Liver (tissue), 9 donors: ENCODE data around the gene TMEM164. TPM values are rescaled to one million over a fixed set of nuclear protein-coding genes. Genes with fewer than 3 reads are reported as not detected.

Experiments used
- DNase-seq: peaks from one replicate; pipeline ENCODE4 v3.0.0-alpha.2; 2017; ENCODE audit warnings: low spot score
- H3K27ac ChIP-seq, 2 donors: one replicate each; pipeline ENCODE4 v1.7.0; 2013; ENCODE audit warnings: inconsistent platforms in 2 of 2, low read length in 2 of 2, control low read depth in 1 of 2, low read depth in 1 of 2, mild to moderate bottlenecking in 1 of 2
- H3K27me3 ChIP-seq, 4 donors: one replicate each; pipeline versions ENCODE4 v1.6.1 to v1.7.0; 2013; ENCODE audit warnings: low read length in 3 of 4, inconsistent platforms in 1 of 4, mild to moderate bottlenecking in 1 of 4, moderate library complexity in 1 of 4; ENCODE audit not compliant: control insufficient read depth in 4 of 4, insufficient read depth in 4 of 4
- H3K36me3 ChIP-seq, 4 donors: one replicate each; pipeline versions ENCODE4 v1.6.1 to v1.7.0; 2013; ENCODE audit warnings: low read length in 3 of 4, mild to moderate bottlenecking in 3 of 4, low read depth in 1 of 4, moderate library complexity in 1 of 4; ENCODE audit not compliant: control insufficient read depth in 4 of 4, insufficient read depth in 3 of 4
- H3K4me1 ChIP-seq, 4 donors: one replicate each; pipeline versions ENCODE4 v1.6.1 to v1.7.0; 2013; ENCODE audit warnings: low read length in 3 of 4, mild to moderate bottlenecking in 3 of 4, moderate library complexity in 1 of 4; ENCODE audit not compliant: control insufficient read depth in 4 of 4, insufficient read depth in 4 of 4
- H3K4me3 ChIP-seq, 3 donors: one replicate each; pipeline versions ENCODE4 v1.6.1 to v1.7.0; 2013; ENCODE audit warnings: low read length in 3 of 3, control low read depth in 1 of 3, low read depth in 1 of 3, mild to moderate bottlenecking in 1 of 3
- H3K9ac ChIP-seq, 2 donors: one replicate each; pipeline ENCODE4 v1.7.0; 2013; ENCODE audit warnings: low read length in 2 of 2, mild to moderate bottlenecking in 2 of 2, moderate library complexity in 2 of 2, control low read depth in 1 of 2, low read depth in 1 of 2
- H3K9me3 ChIP-seq, 4 donors: one replicate each; pipeline versions ENCODE4 v1.6.1 to v1.7.0; 2013; ENCODE audit warnings: low read length in 3 of 4; ENCODE audit not compliant: control insufficient read depth in 4 of 4
- FOXA1 ChIP-seq: IDR thresholded peaks from 2 replicates; pipeline ENCODE4 v1.6.1; 2016; ENCODE audit warnings: antibody characterized with exemption
- FOXA2 ChIP-seq: IDR thresholded peaks from 2 replicates; pipeline ENCODE4 v1.6.1; 2016; ENCODE audit warnings: antibody characterized with exemption
- GABPA ChIP-seq, 2 donors: IDR thresholded peaks in 1 of 2; conservative IDR thresholded peaks in 1 of 2; 2 replicates each; pipeline ENCODE4 v1.6.1; 2016; ENCODE audit warnings: antibody characterized with exemption in 2 of 2, mild to moderate bottlenecking in 1 of 2, moderate library complexity in 1 of 2
- HNF4A ChIP-seq, 2 donors: conservative IDR thresholded peaks; 2 replicates each; pipeline ENCODE4 v1.6.1; 2016; ENCODE audit warnings: antibody characterized with exemption in 2 of 2, mild to moderate bottlenecking in 2 of 2
- NR2F2 ChIP-seq: IDR thresholded peaks from 2 replicates; pipeline ENCODE4 v1.6.1; 2016; ENCODE audit warnings: antibody characterized with exemption
- RAD21 ChIP-seq, 2 donors: IDR thresholded peaks; 2 replicates each; pipeline ENCODE4 v1.6.1; 2016; ENCODE audit warnings: antibody characterized with exemption in 2 of 2, mild to moderate bottlenecking in 2 of 2
- SP1 ChIP-seq: IDR thresholded peaks from 2 replicates; pipeline ENCODE4 v1.6.1; 2018; ENCODE audit warnings: antibody characterized with exemption, mild to moderate bottlenecking
- TAF1 ChIP-seq: conservative IDR thresholded peaks from 2 replicates; pipeline ENCODE4 v1.6.1; 2016; ENCODE audit warnings: antibody characterized with exemption, mild to moderate bottlenecking
- YY1 ChIP-seq: IDR thresholded peaks from 2 replicates; pipeline ENCODE4 v1.6.1; 2016; ENCODE audit warnings: antibody characterized with exemption, mild to moderate bottlenecking
- WGBS: extraction: QIAGEN DNeasy Blood & Tissue Kit; methylation state at CpG from one replicate; pipeline ENCODE4 v1.1.7; 2013; 5-methylcytosine and 5-hydroxymethylcytosine counted together
- polyA plus RNA-seq, 2 donors: library from polyadenylated mRNA; stranded (reverse) in 1 of 2; unstranded in 1 of 2; fragments of 200-250 nt in 1 of 2; fragments of >200 nt in 1 of 2; fragmentation: Nextera tagmentation in 1 of 2; extraction: Ambion mirVana in 1 of 2; gene quantifications; one replicate each; pipeline versions ENCODE4 v1.2.1 to v1.2.3, GENCODE V29; 2013 to 2015
- total RNA-seq, 2 donors: library from RNA; depleted of rRNA; stranded (reverse); fragments of >200 nt; gene quantifications; one replicate each; pipeline ENCODE4 v1.2.3, GENCODE V29; 2014
- TF ChIP-seq, protein P1 (sequence below): IDR thresholded peaks from 2 replicates; pipeline ENCODE4 v1.6.1; 2016; ENCODE audit warnings: antibody characterized with exemption
- TF ChIP-seq, protein P2 (sequence below): fragments of 150-350 bp; IDR thresholded peaks from 2 replicates; pipeline ENCODE4 v1.5.1; 2017; ENCODE audit warnings: improper control_type of control experiment, low read depth, low read length; ENCODE audit not compliant: missing input control
- TF ChIP-seq, protein P3 (sequence below): IDR thresholded peaks from 2 replicates; pipeline ENCODE4 v1.6.1; 2016; ENCODE audit warnings: antibody characterized with exemption
- donor health status: healthy.
- donor health status: healthy.
- donor health status: healthy.
- donor health status: healthy.
- donor health status: healthy.

TMEM164 gene
- total and polyA plus RNA-seq, 4 donors = 0.40 to 8.5 (median 2.9) TPM

- Histone ChIP-seq H3K4me3 (no peak overlapping the region), H3K9ac (no peak overlapping the region), H3K27me3 (no peaks in the 10 kb centered on the region), H3K4me1 (no peaks in the 10 kb centered on the region), H3K9me3 (no peaks in the 10 kb centered on the region), H3K36me3 (no peaks in the 10 kb centered on the region), H3K27ac (no peak overlapping the region)
- 90% methylated on average over 5 of the region's 5 CpGs for WGBS
- no peak for DNase-seq
- TF ChIP-seq FOXA1 (no peak), GABPA (IDR thresholded peaks at IDR 0.05 in 1 of 2, conservative IDR thresholded peaks at IDR 0.05 in 1 of 2) (no peak), SP1 (no peak), NR2F2 (no peak), TAF1 (no peak), FOXA2 (no peak), YY1 (no peak), HNF4A (conservative IDR thresholded peaks at IDR 0.05) (no peak)
- TF ChIP-seq, protein P1, sequence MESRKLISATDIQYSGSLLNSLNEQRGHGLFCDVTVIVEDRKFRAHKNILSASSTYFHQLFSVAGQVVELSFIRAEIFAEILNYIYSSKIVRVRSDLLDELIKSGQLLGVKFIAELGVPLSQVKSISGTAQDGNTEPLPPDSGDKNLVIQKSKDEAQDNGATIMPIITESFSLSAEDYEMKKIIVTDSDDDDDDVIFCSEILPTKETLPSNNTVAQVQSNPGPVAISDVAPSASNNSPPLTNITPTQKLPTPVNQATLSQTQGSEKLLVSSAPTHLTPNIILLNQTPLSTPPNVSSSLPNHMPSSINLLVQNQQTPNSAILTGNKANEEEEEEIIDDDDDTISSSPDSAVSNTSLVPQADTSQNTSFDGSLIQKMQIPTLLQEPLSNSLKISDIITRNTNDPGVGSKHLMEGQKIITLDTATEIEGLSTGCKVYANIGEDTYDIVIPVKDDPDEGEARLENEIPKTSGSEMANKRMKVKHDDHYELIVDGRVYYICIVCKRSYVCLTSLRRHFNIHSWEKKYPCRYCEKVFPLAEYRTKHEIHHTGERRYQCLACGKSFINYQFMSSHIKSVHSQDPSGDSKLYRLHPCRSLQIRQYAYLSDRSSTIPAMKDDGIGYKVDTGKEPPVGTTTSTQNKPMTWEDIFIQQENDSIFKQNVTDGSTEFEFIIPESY = no peak
- TF ChIP-seq, protein P2, sequence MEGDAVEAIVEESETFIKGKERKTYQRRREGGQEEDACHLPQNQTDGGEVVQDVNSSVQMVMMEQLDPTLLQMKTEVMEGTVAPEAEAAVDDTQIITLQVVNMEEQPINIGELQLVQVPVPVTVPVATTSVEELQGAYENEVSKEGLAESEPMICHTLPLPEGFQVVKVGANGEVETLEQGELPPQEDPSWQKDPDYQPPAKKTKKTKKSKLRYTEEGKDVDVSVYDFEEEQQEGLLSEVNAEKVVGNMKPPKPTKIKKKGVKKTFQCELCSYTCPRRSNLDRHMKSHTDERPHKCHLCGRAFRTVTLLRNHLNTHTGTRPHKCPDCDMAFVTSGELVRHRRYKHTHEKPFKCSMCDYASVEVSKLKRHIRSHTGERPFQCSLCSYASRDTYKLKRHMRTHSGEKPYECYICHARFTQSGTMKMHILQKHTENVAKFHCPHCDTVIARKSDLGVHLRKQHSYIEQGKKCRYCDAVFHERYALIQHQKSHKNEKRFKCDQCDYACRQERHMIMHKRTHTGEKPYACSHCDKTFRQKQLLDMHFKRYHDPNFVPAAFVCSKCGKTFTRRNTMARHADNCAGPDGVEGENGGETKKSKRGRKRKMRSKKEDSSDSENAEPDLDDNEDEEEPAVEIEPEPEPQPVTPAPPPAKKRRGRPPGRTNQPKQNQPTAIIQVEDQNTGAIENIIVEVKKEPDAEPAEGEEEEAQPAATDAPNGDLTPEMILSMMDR = no peak
- TF ChIP-seq, protein P3, sequence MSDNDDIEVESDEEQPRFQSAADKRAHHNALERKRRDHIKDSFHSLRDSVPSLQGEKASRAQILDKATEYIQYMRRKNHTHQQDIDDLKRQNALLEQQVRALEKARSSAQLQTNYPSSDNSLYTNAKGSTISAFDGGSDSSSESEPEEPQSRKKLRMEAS = no peak
These were observed 139.2 kb downstream of the TMEM164 start for GRCh38 chrX:110142096-110142495.

GRCh38 chrX:110143454-110144210, 140.7 kb downstream of the TMEM164 start:
- Histone ChIP-seq H3K27ac (no peak overlapping the region), H3K36me3 (no peaks in the 10 kb centered on the region), H3K9me3 (no peaks in the 10 kb centered on the region), H3K4me1 (no peaks in the 10 kb centered on the region), H3K9ac (no peak overlapping the region), H3K27me3 (no peaks in the 10 kb centered on the region), H3K4me3 (no peak overlapping the region)
- TF ChIP-seq YY1 (no peak), NR2F2 (no peak), RAD21 (IDR thresholded peaks at IDR 0.05) (no peak)
- 89% methylated on average over 6 of the region's 6 CpGs for WGBS
- DNase-seq = no peak

DNA sequence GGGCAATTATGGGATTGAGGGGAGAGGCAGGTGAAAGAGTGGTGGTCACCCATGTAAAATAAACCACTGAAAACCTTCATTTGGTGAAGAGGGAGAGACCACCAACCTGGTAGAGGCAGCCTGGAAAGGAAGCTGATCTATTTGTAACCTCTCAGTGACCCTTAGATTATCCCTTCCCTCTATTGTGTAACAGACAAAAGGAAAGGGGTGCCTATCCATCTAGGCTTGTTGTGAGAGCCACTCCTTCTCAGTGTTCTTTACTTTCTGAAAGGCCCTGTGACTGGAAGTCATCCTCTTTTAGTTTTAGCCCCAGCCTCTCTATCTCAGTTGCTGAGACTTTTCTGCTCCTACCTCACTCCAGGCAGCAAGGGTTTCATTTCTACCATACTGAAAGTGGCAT, 142.4 kb downstream of the TMEM164 start:
- Histone ChIP-seq H3K27ac (no peak overlapping the region), H3K9me3 (no peaks in the 10 kb centered on the region), H3K9ac (no peak overlapping the region), H3K27me3 (no peaks in the 10 kb centered on the region), H3K36me3 (no peaks in the 10 kb centered on the region), H3K4me1 (no peaks in the 10 kb centered on the region), H3K4me3 (no peak overlapping the region)
- no peak for DNase-seq
- TF ChIP-seq NR2F2 = no peak
